H7 (cell line): Measurements from ENCODE around the gene RNASEH1. TPM values are rescaled to one million over a fixed set of nuclear protein-coding genes. Genes with fewer than 3 reads are reported as not detected.

Experiments
- DNase-seq: peaks from one replicate; pipeline ENCODE4 v3.0.0; 2012
- H3K27me3 ChIP-seq: 2 replicates; pipeline ENCODE4 v1.6.0; 2011; ENCODE audit warnings: mild to moderate bottlenecking, low read length; ENCODE audit not compliant: control insufficient read depth, insufficient read depth
- H3K36me3 ChIP-seq: replicated peaks from 2 replicates; pipeline ENCODE4 v1.5.1; 2011; ENCODE audit warnings: low read length; ENCODE audit not compliant: control insufficient read depth, insufficient read depth
- H3K4me3 ChIP-seq: 2 replicates; pipeline ENCODE4 v1.5.1; 2011; ENCODE audit warnings: low read depth, mild to moderate bottlenecking, control low read depth, low read length, moderate library complexity; ENCODE audit not compliant: insufficient read depth
- total RNA-seq: library from RNA; depleted of rRNA; stranded (reverse); fragments of >200 nt; shearing (Covaris generic); gene quantifications from 2 replicates; pipeline ENCODE4 v1.2.3, GENCODE V29; 2014

RNASEH1 gene
- total RNA-seq, 1 experiment from 2014 or later = 40.4 TPM

- no peaks in the 10 kb centered on the region for H3K27me3 ChIP-seq
- H3K36me3 ChIP-seq = no peaks in the 10 kb centered on the region
- H3K4me3 ChIP-seq = no peak overlapping the region
- DNase-seq = no peak
Observed at GRCh38 chr2:3597567-3597966, 39.4 kb upstream of the RNASEH1 start.

- no peaks in the 10 kb centered on the region for H3K36me3 ChIP-seq
Observed at GRCh38 chr2:3596901-3597417, 38.8 kb upstream of the RNASEH1 start.

GRCh38 chr2:3595985-3596384, 37.9 kb upstream of the RNASEH1 start:
- DNase-seq = no peak

More at GRCh38 chr2:3596901-3597417, 38.8 kb upstream of the RNASEH1 start:
- no peak for DNase-seq
- Histone ChIP-seq H3K27me3 (no peaks in the 10 kb centered on the region), H3K4me3 (no peak overlapping the region)

GRCh38 chr2:3595404-3595803, 37.3 kb upstream of the RNASEH1 start:
- no peak overlapping the region for H3K4me3 ChIP-seq

More at GRCh38 chr2:3595985-3596384, 37.9 kb upstream of the RNASEH1 start:
- Histone ChIP-seq H3K36me3 (no peaks in the 10 kb centered on the region), H3K4me3 (no peak overlapping the region), H3K27me3 (no peaks in the 10 kb centered on the region)

GRCh38 chr2:3594493-3595281, 36.6 kb upstream of the RNASEH1 start, which contains the start of gene COLEC11:
TSS of gene COLEC11 (plus strand) at chr2:3595112. CDS start at chr2:3604341, 9,229 bp downstream.
- Histone ChIP-seq H3K4me3 (no peak within 1 kb of the TSS), H3K36me3 (no peaks in the 10 kb centered on the region), H3K27me3 (no peaks in the 10 kb centered on the region)
- DNase-seq = peak; percentile 93

More at GRCh38 chr2:3595404-3595803, 37.3 kb upstream of the RNASEH1 start:
- H3K27me3 ChIP-seq = no peaks in the 10 kb centered on the region
- H3K36me3 ChIP-seq = no peaks in the 10 kb centered on the region
- peak; percentile 55 for DNase-seq

- no peak for DNase-seq
- Histone ChIP-seq H3K36me3 (no peaks in the 10 kb centered on the region), H3K27me3 (no peaks in the 10 kb centered on the region), H3K4me3 (no peak overlapping the region)
Observed at GRCh38 chr2:3589086-3589485, 31.0 kb upstream of the RNASEH1 start.

GRCh38 chr2:3588084-3588483, 30.0 kb upstream of the RNASEH1 start:
- no peaks in the 10 kb centered on the region for H3K27me3 ChIP-seq
- DNase-seq = peak; percentile 47

GRCh38 chr2:3587432-3587831, 29.3 kb upstream of the RNASEH1 start:
- no peak for DNase-seq
- H3K4me3 ChIP-seq = no peak overlapping the region
- no peaks in the 10 kb centered on the region for H3K27me3 ChIP-seq
- no peaks in the 10 kb centered on the region; the same call in 1 of the 2 replicates for H3K36me3 ChIP-seq

More at GRCh38 chr2:3588084-3588483, 30.0 kb upstream of the RNASEH1 start:
- H3K36me3 ChIP-seq = no peaks in the 10 kb centered on the region; the same call in 1 of the 2 replicates
- H3K4me3 ChIP-seq = no peak overlapping the region

GRCh38 chr2:3587021-3587420, 28.9 kb upstream of the RNASEH1 start:
- DNase-seq = peak; percentile 32
- Histone ChIP-seq H3K4me3 (no peak overlapping the region), H3K27me3 (no peaks in the 10 kb centered on the region), H3K36me3 (no peaks in the 10 kb centered on the region; the same call in 1 of the 2 replicates)

- H3K36me3 ChIP-seq = peaks cover 5% of the 10 kb centered on the region
- no peak overlapping the region for H3K4me3 ChIP-seq
- H3K27me3 ChIP-seq = no peaks in the 10 kb centered on the region
- DNase-seq = no peak
Observed at GRCh38 chr2:3586220-3586619, 28.1 kb upstream of the RNASEH1 start.

GRCh38 chr2:3585261-3586109, 27.4 kb upstream of the RNASEH1 start:
- peak; percentile 42 for DNase-seq
- no peak overlapping the region for H3K4me3 ChIP-seq
- H3K27me3 ChIP-seq = no peaks in the 10 kb centered on the region
- peaks cover 10% of the 10 kb centered on the region for H3K36me3 ChIP-seq

- Histone ChIP-seq H3K36me3 (peaks cover 16% of the 10 kb centered on the region), H3K27me3 (no peaks in the 10 kb centered on the region), H3K4me3 (no peak overlapping the region)
- no peak for DNase-seq
Observed at GRCh38 chr2:3584608-3585260, 26.6 kb upstream of the RNASEH1 start.

GRCh38 chr2:3584076-3584475, 25.9 kb upstream of the RNASEH1 start:
- Histone ChIP-seq H3K4me3 (no peak overlapping the region), H3K27me3 (no peaks in the 10 kb centered on the region), H3K36me3 (peaks cover 23% of the 10 kb centered on the region)
- no peak for DNase-seq
